GM19372 (cell line): Measurements from ENCODE around the gene TOP2A.

ENCODE experiments used
- ATAC-seq: cut with Tn5 transposase; IDR thresholded peaks from one replicate; pipeline ENCODE4 v1.9.1; 2021; ENCODE audit warnings: mild to moderate bottlenecking, low read depth, moderate library complexity; ENCODE audit not compliant: unreplicated experiment

The TOP2A gene

GRCh38 chr17:40361063-40361924 lies 56.4 kb downstream of the TOP2A start:
- no peak for ATAC-seq

GRCh38 chr17:40360091-40360490 lies 57.6 kb downstream of the TOP2A start:
- no peak for ATAC-seq

GRCh38 chr17:40358323-40359038 lies 59.2 kb downstream of the TOP2A start:
- no peak for ATAC-seq

- ATAC-seq, result no peak
These were observed 60.5 kb downstream of the TOP2A start for GRCh38 chr17:40356990-40357881.

- ATAC-seq, result no peak
These were observed 61.6 kb downstream of the TOP2A start for GRCh38 chr17:40355804-40356758.

- ATAC-seq, result no peak
These were observed 62.4 kb downstream of the TOP2A start for GRCh38 chr17:40355123-40355803.

GRCh38 chr17:40354221-40355122 lies 63.2 kb downstream of the TOP2A start:
- no peak for ATAC-seq

GRCh38 chr17:40352779-40353394 lies 64.8 kb downstream of the TOP2A start:
- ATAC-seq, result no peak

- ATAC-seq, result no peak
These were observed 65.4 kb downstream of the TOP2A start for GRCh38 chr17:40352237-40352778.

- ATAC-seq, result no peak
These were observed 66.1 kb downstream of the TOP2A start for GRCh38 chr17:40351359-40352236.

GRCh38 chr17:40350689-40351358 lies 66.9 kb downstream of the TOP2A start:
- no peak for ATAC-seq

- ATAC-seq, result no peak
These were observed 67.6 kb downstream of the TOP2A start for GRCh38 chr17:40349895-40350688.

GRCh38 chr17:40349477-40349894 lies 68.2 kb downstream of the TOP2A start:
- no peak for ATAC-seq

- ATAC-seq, result no peak
These were observed 68.9 kb downstream of the TOP2A start for GRCh38 chr17:40348562-40349476.
